ENCODE results near the gene DIS3L2.

Gene DIS3L2

DNA sequence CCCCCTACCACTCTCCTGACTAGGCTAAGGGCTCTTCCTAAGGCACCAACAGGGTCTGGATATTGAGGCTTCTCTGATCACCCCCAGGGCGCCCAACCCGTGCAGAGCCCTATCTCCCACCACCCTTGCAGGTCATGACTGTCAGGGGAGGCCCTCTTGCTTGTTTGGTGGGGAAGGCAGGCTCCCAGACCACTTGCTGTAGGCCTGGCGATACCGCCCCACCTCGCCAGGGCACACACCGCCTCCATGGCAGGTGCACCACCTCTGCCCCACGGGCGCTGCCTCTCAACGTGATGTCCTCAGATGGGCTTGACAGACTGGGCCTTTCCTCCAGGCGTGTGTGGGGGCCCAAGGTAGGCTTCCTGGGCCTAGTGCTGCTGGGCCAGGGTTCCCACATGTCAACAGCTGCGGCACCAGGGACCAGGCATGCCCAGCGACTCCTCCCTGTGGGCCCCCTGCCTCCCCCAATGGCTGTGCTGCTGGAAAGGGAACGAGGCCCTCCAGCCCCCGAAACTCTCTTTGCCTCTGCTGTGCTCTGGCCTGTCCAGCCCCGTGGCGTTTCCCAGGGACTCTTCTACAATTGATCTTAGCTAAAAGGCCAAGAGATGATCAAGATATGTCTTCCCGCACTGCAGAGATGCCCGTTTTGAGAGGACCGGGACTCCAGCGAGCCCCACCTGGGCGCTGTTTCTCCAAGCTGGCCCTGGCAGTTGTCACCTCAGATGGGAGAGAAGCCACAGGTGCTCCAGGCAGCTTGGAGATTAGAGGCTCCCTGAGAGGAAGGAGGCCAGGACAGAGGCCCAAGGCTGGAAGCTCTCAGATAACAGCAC, 42.8 kb upstream of the DIS3L2 start:
- Histone ChIP-seq H3K4me3 (ENCODE audit: low read length) (no peak overlapping the region), H2AFZ (ENCODE audit: low read depth, low read length) (no peak overlapping the region), H3K27ac (ENCODE audit: low read length) (no peak overlapping the region), H3K4me1 (ENCODE audit: low read length) (no peaks in the 10 kb centered on the region), H3K36me3 (replicated peaks; ENCODE audit: low read depth, low read length) (no peaks in the 10 kb centered on the region), H3K9me3 (ENCODE audit: insufficient read depth, low read length) (no peaks in the 10 kb centered on the region), H3K27me3 (ENCODE audit: low read depth, low read length) (no peaks in the 10 kb centered on the region), H3K4me2 (ENCODE audit: low read length) (no peak overlapping the region), H3K9ac (ENCODE audit: low read length) (no peak overlapping the region), H4K20me1 (ENCODE audit: insufficient read depth, low read length) (no peaks in the 10 kb centered on the region), H3K79me2 (ENCODE audit: low read length) (no peaks in the 10 kb centered on the region)
- TF ChIP-seq EZH2phosphoT487 (IDR thresholded peaks at IDR 0.05; ENCODE audit: low read depth), result no peak
- TF ChIP-seq, protein P1, sequence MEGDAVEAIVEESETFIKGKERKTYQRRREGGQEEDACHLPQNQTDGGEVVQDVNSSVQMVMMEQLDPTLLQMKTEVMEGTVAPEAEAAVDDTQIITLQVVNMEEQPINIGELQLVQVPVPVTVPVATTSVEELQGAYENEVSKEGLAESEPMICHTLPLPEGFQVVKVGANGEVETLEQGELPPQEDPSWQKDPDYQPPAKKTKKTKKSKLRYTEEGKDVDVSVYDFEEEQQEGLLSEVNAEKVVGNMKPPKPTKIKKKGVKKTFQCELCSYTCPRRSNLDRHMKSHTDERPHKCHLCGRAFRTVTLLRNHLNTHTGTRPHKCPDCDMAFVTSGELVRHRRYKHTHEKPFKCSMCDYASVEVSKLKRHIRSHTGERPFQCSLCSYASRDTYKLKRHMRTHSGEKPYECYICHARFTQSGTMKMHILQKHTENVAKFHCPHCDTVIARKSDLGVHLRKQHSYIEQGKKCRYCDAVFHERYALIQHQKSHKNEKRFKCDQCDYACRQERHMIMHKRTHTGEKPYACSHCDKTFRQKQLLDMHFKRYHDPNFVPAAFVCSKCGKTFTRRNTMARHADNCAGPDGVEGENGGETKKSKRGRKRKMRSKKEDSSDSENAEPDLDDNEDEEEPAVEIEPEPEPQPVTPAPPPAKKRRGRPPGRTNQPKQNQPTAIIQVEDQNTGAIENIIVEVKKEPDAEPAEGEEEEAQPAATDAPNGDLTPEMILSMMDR (IDR thresholded peaks at IDR 0.05; ENCODE audit: low read depth, low read length), result no peak

DNA sequence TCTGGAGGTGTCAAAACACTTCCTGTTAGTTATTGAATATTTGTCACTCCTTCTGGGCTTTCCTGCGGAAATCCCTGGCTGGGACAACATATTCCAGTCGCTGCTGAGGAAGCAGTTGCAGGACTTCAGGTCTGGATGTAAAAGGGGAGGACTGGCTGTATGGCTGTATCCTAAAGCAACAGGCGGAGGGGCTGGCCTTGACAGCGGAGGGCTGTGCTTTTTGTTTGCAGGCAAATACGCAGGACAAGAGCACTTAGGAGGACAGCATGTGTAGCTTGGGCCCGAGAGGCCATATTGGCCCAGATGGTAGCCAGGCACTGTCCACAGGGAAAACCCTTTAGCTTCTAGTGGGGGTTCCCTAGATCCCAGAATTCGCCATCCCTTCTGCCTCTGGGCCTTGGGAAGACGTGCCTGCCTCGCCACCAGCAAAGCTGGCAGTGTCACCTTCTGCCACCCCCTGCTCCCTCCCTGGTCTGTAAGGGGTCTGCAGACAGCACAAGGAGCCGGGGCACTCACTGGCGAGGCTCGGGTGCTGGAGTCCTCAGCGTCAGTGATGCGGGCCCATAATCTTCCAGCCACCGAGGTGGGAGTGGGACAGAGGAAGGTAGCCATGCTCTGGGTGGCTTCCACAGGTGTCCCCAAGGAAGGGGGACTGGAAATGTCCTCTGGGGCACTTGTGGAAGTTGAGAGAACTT, 42.0 kb upstream of the DIS3L2 start:
- Histone ChIP-seq H3K9me3 (ENCODE audit: insufficient read depth, low read length) (no peaks in the 10 kb centered on the region), H3K36me3 (replicated peaks; ENCODE audit: low read depth, low read length) (no peaks in the 10 kb centered on the region), H4K20me1 (ENCODE audit: insufficient read depth, low read length) (no peaks in the 10 kb centered on the region), H2AFZ (ENCODE audit: low read depth, low read length) (no peak overlapping the region), H3K27ac (ENCODE audit: low read length) (no peak overlapping the region), H3K27me3 (ENCODE audit: low read depth, low read length) (no peaks in the 10 kb centered on the region), H3K4me3 (ENCODE audit: low read length) (no peak overlapping the region), H3K79me2 (ENCODE audit: low read length) (no peaks in the 10 kb centered on the region), H3K4me2 (ENCODE audit: low read length) (no peak overlapping the region), H3K9ac (ENCODE audit: low read length) (no peak overlapping the region), H3K4me1 (ENCODE audit: low read length) (no peaks in the 10 kb centered on the region)
- TF ChIP-seq, protein P1 (IDR thresholded peaks at IDR 0.05; ENCODE audit: low read depth, low read length), result no peak
- no peak for TF ChIP-seq EZH2phosphoT487 (IDR thresholded peaks at IDR 0.05; ENCODE audit: low read depth)

DNA sequence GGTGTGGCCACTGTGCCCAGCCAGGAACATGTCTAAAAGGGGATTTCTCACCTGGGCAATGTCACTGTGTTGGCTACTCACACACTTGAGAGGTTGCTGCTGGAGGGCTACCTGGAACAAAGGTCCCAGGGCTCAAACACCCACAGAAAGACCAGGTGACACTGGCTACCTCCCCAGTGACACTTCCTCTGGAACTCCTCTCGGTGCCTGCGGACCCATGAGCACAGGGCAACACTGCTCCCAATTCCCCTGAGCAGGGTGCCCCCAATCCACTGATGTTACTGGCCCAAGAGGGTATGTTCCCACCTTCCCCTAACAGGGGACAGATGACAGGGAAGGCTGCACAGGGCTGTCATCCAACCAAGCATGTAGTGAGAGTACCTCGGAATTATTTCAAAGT, 41.1 kb upstream of the DIS3L2 start:
- Histone ChIP-seq H3K79me2 (ENCODE audit: low read length) (no peaks in the 10 kb centered on the region), H3K4me2 (ENCODE audit: low read length) (no peak overlapping the region), H3K27ac (ENCODE audit: low read length) (no peak overlapping the region), H3K4me3 (ENCODE audit: low read length) (no peak overlapping the region), H3K4me1 (ENCODE audit: low read length) (no peaks in the 10 kb centered on the region), H2AFZ (ENCODE audit: low read depth, low read length) (no peak overlapping the region), H3K9ac (ENCODE audit: low read length) (no peak overlapping the region), H4K20me1 (ENCODE audit: insufficient read depth, low read length) (no peaks in the 10 kb centered on the region), H3K9me3 (ENCODE audit: insufficient read depth, low read length) (no peaks in the 10 kb centered on the region), H3K27me3 (ENCODE audit: low read depth, low read length) (no peaks in the 10 kb centered on the region), H3K36me3 (replicated peaks; ENCODE audit: low read depth, low read length) (no peaks in the 10 kb centered on the region)
- no peak for TF ChIP-seq EZH2phosphoT487 (IDR thresholded peaks at IDR 0.05; ENCODE audit: low read depth)
- TF ChIP-seq, protein P1 (IDR thresholded peaks at IDR 0.05; ENCODE audit: low read depth, low read length), result no peak

DNA sequence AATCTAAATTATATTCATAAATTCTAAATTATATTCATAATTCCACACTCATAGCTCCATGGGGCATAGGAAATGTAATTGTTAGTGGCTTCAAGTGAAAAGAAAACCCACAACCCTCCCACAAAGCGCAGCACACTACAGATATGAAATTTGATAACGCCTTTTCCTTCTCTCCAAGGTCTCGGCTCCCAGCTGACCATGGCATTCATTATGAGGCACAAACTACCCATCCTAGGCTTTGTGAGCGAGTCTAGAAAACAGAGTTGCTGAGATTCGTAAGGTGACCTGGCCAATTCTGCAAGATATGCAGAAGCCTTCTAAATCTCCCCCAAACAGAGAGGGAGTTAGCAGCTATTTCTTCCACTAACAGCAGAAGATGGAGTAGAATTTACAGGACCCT, 40.7 kb upstream of the DIS3L2 start:
- no peaks in the 10 kb centered on the region for H3K27me3 ChIP-seq (ENCODE audit: low read depth, low read length)
- no peaks in the 10 kb centered on the region for H3K4me1 ChIP-seq (ENCODE audit: low read length)
- no peak overlapping the region for H3K9ac ChIP-seq (ENCODE audit: low read length)
- no peak for TF ChIP-seq EZH2phosphoT487 (IDR thresholded peaks at IDR 0.05; ENCODE audit: low read depth)
- TF ChIP-seq, protein P1 (IDR thresholded peaks at IDR 0.05; ENCODE audit: low read depth, low read length), result no peak
- H3K4me3 ChIP-seq (ENCODE audit: low read length), result no peak overlapping the region
- H4K20me1 ChIP-seq (ENCODE audit: insufficient read depth, low read length), result no peaks in the 10 kb centered on the region
- H3K4me2 ChIP-seq (ENCODE audit: low read length), result no peak overlapping the region
- H3K79me2 ChIP-seq (ENCODE audit: low read length), result no peaks in the 10 kb centered on the region
- H2AFZ ChIP-seq (ENCODE audit: low read depth, low read length), result no peak overlapping the region
- H3K36me3 ChIP-seq (replicated peaks; ENCODE audit: low read depth, low read length), result no peaks in the 10 kb centered on the region
- H3K27ac ChIP-seq (ENCODE audit: low read length), result no peak overlapping the region
- H3K9me3 ChIP-seq (ENCODE audit: insufficient read depth, low read length), result no peaks in the 10 kb centered on the region

All from OCI-LY3 (cell line).